Stimulated activated CD4-positive, alpha-beta T cell treated with anti-CD3 and anti-CD28 coated beads, Interleukin-1b, Interleukin-23, amount 100 ng/mL, for 48 hours (primary cell): ENCODE measurements around the gene BMF.
A peak's percentile ranks its signal among the peaks of the same experiment; 100 is the strongest.

Source experiments
- DNase-seq: peaks from one replicate; pipeline ENCODE4 v3.0.0-alpha.2; 2020

BMF gene

GRCh38 chr15:40102897-40103858, 5.5 kb downstream of the BMF start:
- DNase-seq, result no peak

GRCh38 chr15:40100947-40101905, 7.5 kb downstream of the BMF start:
- no peak for DNase-seq

- no peak for DNase-seq
Measured at GRCh38 chr15:40100123-40100946, 8.3 kb downstream of the BMF start.

- peak; percentile 74 for DNase-seq
Measured at GRCh38 chr15:40098489-40099261, 10.0 kb downstream of the BMF start.

- no peak for DNase-seq
Measured at GRCh38 chr15:40097968-40098476, 10.7 kb downstream of the BMF start.

GRCh38 chr15:40097096-40097967, 11.3 kb downstream of the BMF start:
- no peak for DNase-seq

GRCh38 chr15:40096094-40096891, 12.4 kb downstream of the BMF start:
- DNase-seq, result no peak

- DNase-seq, result no peak
Measured at GRCh38 chr15:40095371-40096093, 13.1 kb downstream of the BMF start.

- DNase-seq, result no peak
Measured at GRCh38 chr15:40094156-40094555, 14.5 kb downstream of the BMF start.

GRCh38 chr15:40092979-40093869, 15.5 kb downstream of the BMF start:
- no peak for DNase-seq

GRCh38 chr15:40092256-40092978, 16.3 kb downstream of the BMF start:
- DNase-seq, result no peak

- DNase-seq, result no peak
Measured at GRCh38 chr15:40091861-40092255, 16.8 kb downstream of the BMF start.

- DNase-seq, result no peak
Measured at GRCh38 chr15:40090774-40091455, 17.8 kb downstream of the BMF start.

GRCh38 chr15:40088929-40089755, 19.5 kb downstream of the BMF start:
- DNase-seq, result no peak
